GM21619 (cell line): Measurements from ENCODE around the gene COL4A1.

ENCODE experiments used
- ATAC-seq: cut with Tn5 transposase; IDR thresholded peaks from one replicate; pipeline ENCODE4 v1.9.1; 2021; ENCODE audit not compliant: unreplicated experiment

Gene COL4A1

GRCh38 chr13:110309661-110310524, 2.9 kb upstream of the COL4A1 start:
- ATAC-seq: no peak

- ATAC-seq: no peak
Observed at GRCh38 chr13:110308656-110309359, 1.9 kb upstream of the COL4A1 start.

- no peak for ATAC-seq
Observed at GRCh38 chr13:110307767-110308655, 1.1 kb upstream of the COL4A1 start.

GRCh38 chr13:110306340-110306959, 507 bp downstream of the COL4A1 start:
- ATAC-seq: no peak

- no peak for ATAC-seq
Observed at GRCh38 chr13:110305949-110306339, 1.0 kb downstream of the COL4A1 start.

- ATAC-seq: no peak
Observed at GRCh38 chr13:110305544-110305943, 1.4 kb downstream of the COL4A1 start.

- no peak for ATAC-seq
Observed at GRCh38 chr13:110305001-110305400, 2.0 kb downstream of the COL4A1 start.

GRCh38 chr13:110304256-110304655, 2.7 kb downstream of the COL4A1 start:
- ATAC-seq: no peak

GRCh38 chr13:110303644-110304043, 3.3 kb downstream of the COL4A1 start:
- ATAC-seq: no peak

- ATAC-seq: no peak
Observed at GRCh38 chr13:110302997-110303396, 4.0 kb downstream of the COL4A1 start.

GRCh38 chr13:110301606-110302553, 5.1 kb downstream of the COL4A1 start:
- ATAC-seq: no peak

GRCh38 chr13:110301083-110301482, 5.9 kb downstream of the COL4A1 start:
- ATAC-seq: no peak

GRCh38 chr13:110300090-110300815, 6.7 kb downstream of the COL4A1 start:
- no peak for ATAC-seq

- ATAC-seq: no peak
Observed at GRCh38 chr13:110299283-110299840, 7.6 kb downstream of the COL4A1 start.

- no peak for ATAC-seq
Observed at GRCh38 chr13:110298505-110299282, 8.3 kb downstream of the COL4A1 start.

- no peak for ATAC-seq
Observed at GRCh38 chr13:110297766-110298504, 9.0 kb downstream of the COL4A1 start.

- no peak for ATAC-seq
Observed at GRCh38 chr13:110297011-110297410, 9.9 kb downstream of the COL4A1 start.
